ENCODE data around the gene EXOC6B.
A peak's percentile ranks its signal among the peaks of the same experiment; 100 is the strongest.

The EXOC6B gene

GRCh38 chr2:72263043-72263775, 562.6 kb downstream of the EXOC6B start:
- DNase-seq, result no peak

- DNase-seq, result no peak
These were observed 564.8 kb downstream of the EXOC6B start for GRCh38 chr2:72261076-72261475.

- DNase-seq, result no peak
These were observed 570.3 kb downstream of the EXOC6B start for GRCh38 chr2:72255540-72255939.

- no peak for DNase-seq
These were observed 570.9 kb downstream of the EXOC6B start for GRCh38 chr2:72254831-72255451.

- no peak for DNase-seq
These were observed 587.5 kb downstream of the EXOC6B start for GRCh38 chr2:72238311-72238710.

- DNase-seq, result no peak
These were observed 588.3 kb downstream of the EXOC6B start for GRCh38 chr2:72237549-72237948.

- peak; percentile 92 for DNase-seq
These were observed 589.3 kb downstream of the EXOC6B start for GRCh38 chr2:72236445-72237067.

- DNase-seq, result no peak
These were observed 590.1 kb downstream of the EXOC6B start for GRCh38 chr2:72235497-72236415.

- no peak for DNase-seq
These were observed 592.6 kb downstream of the EXOC6B start for GRCh38 chr2:72233211-72233610.

GRCh38 chr2:72222829-72223564, 602.8 kb downstream of the EXOC6B start:
- DNase-seq, result peak; percentile 89

- DNase-seq, result no peak
These were observed 605.7 kb downstream of the EXOC6B start for GRCh38 chr2:72220170-72220569.

- peak; percentile 70 for DNase-seq
These were observed 611.2 kb downstream of the EXOC6B start for GRCh38 chr2:72214429-72215143.

GRCh38 chr2:72212486-72212855, 613.4 kb downstream of the EXOC6B start:
- DNase-seq, result no peak

- DNase-seq, result peak; percentile 68
These were observed 613.9 kb downstream of the EXOC6B start for GRCh38 chr2:72211777-72212485.

GRCh38 chr2:72211350-72211749, 614.5 kb downstream of the EXOC6B start:
- DNase-seq, result no peak

GRCh38 chr2:72210470-72210869, 615.4 kb downstream of the EXOC6B start:
- peak; percentile 16 for DNase-seq

- no peak for DNase-seq
These were observed 617.6 kb downstream of the EXOC6B start for GRCh38 chr2:72208225-72208624.

GRCh38 chr2:72207334-72207733, 618.5 kb downstream of the EXOC6B start:
- DNase-seq, result no peak

GRCh38 chr2:72205504-72205881, 620.3 kb downstream of the EXOC6B start:
- DNase-seq, result no peak

GRCh38 chr2:72204786-72205503, 620.9 kb downstream of the EXOC6B start:
- no peak for DNase-seq

Measured in fibroblast of skin of right quadriceps (primary cell).